HG02870 (cell line): ENCODE results near the gene PSMD12.
A peak's percentile ranks its signal among the peaks of the same experiment; 100 is the strongest.
"Not testable (repeated sequence)": the region's sequence is repeated elsewhere in the genome, so short reads cannot be mapped to it uniquely, and the experiment has no call there.

Experiments used
- ATAC-seq: cut with Tn5 transposase; IDR thresholded peaks from one replicate; pipeline ENCODE4 v1.9.1; 2021; ENCODE audit warnings: mild to moderate bottlenecking, moderate library complexity; ENCODE audit not compliant: unreplicated experiment

The PSMD12 gene

GRCh38 chr17:67315865-67316264 lies 50.5 kb downstream of the PSMD12 start:
- ATAC-seq: no peak

DNA sequence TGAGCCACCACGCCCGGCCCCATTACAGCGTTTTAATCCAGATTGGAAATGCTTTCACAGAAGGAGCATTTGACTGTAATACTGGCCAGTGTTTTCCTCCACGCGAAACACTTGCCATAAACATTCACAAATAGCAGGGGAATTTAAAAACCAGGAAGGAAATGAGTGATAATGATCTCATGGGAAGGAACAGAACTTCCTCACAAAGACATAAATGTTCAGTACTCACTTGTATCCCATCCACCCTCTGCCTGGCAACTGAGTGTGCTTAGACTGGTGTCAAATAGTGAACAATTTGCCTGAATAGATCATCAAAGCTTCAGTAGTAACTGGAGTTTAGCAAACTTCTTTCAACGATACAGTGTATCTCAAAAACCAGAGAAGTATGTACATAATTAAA lies 54.1 kb downstream of the PSMD12 start:
- ATAC-seq: no peak

DNA sequence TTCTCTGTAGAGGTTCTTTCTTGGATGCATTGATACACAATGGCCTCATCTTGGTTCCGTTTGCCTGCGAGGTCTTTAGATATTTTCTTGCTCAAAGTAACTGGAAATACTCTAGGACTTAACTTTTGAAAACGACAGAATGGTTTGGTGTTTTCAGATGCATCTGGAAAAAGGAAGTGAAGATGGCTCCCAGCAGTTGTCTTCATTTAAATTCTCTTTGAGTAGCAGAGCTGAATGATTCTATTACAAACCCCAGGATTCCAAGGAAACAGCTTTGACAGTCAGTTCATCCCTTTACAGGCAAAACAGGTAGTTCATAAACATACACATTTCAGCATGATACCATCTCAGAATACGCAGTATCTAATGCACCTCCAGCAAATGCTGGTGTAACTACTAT lies 54.8 kb downstream of the PSMD12 start:
- no peak for ATAC-seq

DNA sequence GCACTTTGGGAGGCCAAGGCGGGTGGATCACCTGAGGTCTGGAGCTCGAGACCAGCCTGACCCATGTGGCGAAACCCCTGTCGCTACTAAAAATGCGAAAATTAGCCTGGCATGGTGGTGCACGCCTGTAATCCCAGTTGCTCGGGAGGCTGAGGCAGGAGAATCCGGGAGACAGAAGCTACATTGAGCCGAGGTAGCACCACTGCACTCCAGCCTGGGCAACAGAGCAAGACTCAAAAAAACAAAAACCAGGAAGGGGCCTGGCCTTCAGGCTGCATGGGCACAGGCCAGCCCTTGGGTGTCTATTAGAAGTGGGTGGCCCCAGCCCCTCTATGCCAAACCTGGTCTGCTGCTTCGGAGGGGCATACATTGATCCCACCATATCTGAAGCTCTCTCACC lies 56.0 kb downstream of the PSMD12 start:
- ATAC-seq: no peak

DNA sequence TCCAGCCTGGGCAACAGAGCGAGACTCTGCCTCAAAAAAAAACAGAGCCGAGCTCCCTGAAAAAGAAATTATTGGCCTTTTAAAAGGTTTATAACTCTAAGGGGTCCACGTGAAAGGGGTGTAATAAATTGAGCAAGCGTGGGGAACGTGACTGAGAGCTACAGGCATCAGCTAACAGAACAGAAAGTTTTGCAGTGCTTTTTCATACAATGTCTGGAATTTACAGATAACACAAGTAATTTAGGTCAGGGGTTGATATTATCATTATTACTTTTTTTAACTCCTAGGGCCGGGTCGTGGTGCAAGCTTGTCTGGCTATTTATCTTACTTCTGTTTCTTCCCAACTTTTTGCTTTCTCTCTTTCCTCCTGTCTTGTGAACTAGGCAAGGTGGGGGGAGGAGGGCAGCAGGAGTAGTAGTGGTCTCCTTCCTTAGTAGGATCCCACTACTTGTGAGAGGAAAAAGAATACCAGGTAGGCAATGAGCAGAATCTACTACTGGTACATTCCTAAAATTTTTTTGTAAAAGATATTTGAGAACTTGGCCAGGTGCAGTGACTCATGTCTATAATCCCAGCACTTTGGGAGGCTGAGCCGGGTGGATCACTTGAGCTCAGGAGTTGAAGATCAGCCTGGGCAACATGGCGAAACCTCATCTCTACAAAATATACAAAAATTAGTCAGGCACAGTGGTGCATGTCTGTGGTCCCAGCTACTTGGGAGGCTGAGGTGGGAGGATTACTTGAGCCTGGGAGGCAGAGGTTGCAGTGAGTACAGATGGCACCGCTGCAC lies 60.7 kb downstream of the PSMD12 start:
- ATAC-seq: not testable (repeated sequence)

- ATAC-seq: no peak
Measured at GRCh38 chr17:67297454-67297960, 68.9 kb downstream of the PSMD12 start.

DNA sequence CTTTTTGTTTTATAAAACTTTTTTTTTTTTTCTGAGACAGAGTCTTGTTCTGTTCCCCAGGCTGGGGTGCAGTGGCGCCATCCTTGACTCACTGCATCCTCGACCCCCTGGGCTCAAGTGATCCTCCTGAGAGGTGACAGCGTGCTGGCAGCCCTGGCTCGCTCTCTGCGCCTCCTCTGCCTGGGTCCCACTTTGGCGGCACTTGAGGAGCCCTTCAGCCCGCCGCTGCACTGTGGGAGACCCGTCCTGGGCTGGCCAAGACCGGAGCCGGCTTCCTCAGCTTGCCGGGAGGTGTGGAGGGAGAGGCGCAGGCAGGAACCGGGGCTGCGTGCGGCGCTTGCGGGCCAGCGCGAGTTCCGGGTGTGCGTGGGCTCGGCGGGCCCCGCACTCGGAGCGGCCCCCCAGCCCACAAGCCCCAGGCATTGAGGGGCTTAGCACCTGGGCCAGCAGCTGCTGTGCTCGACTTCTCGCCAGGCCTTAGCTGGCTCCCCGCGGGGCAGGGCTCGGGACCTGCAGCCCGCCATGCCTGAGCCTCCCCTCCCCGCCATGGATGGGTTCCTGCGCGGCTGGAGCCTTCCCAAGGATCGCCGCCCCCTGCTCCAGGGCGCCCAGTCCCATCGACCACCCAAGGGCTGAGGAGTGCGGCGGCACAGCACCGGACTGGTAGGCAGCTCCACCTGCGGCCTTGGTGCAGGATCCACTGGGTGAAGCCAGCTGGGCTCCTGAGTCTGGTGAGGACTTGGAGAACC lies 71.8 kb downstream of the PSMD12 start:
- no peak for ATAC-seq

DNA sequence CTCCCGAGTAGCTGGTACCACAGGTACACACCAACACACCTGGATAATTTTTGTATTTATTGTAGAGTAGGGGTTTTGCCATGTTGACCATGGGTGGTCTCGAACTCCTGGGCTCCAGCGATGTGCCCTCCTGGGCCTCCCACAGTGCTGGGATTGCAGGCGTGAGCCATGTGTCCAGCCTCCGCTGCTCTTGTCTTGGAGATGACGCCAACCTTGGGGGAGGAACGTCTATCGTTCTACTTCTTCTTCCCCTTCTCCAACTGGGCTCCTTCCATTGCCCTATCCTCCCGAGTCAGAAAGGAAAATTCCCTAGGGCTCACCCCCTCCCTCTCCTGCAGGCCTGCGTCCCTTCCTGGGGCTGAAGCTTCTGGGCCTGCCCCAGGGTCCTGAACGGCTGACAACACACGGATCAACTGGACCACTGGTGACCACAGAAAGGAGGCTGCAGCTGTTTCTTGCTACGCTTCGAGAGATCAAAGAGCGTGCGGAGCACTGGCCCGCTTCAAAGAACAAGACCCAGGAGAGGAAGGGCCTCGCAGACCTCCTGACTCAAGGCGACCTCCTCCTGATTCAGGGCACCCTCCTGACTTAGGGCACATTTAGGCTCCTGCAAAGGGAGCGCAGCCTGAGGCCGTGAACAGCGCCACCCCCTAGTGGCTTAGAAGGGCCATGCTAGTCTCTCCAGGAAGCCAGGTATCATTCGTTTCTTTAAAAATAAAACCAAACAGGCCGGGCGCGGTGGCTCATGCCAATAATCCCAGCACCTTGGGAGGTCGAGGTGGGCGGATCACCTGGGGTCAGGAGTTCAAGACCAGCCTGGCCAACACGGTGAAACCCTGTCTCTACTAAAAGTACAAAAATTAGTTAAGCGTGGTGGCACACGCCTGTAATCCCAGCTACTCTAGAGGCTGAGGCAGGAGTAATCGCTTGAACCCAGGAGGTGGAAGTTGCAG lies 72.8 kb downstream of the PSMD12 start:
- peak; percentile 83 for ATAC-seq

DNA sequence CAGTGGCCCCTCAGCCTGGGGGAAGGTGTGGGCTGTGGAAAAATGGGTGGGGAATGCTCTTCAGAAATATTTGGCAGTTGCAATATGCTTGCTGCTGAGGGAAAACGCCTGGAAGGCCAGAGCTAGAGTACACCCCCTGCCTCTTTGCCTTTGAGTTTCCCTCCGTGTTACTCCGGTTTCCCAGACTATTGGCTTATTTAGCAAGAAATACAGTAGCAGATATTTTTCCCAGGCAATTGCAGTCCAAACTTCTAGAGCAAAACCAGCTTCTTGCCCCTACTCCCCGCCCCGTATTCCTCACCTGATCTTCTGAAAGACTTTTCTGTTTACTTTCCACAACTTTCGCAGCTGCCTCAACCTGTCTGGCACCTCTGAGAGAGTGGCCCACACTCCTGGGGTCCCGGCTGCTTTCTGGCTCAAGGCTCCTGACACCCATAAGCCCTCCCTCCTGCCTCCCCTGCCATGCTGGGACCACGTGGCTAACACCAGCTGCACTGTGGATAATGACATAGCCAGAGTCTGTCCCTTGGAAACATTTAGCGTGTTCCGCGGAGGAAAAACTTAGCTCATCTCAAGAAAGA lies 75.6 kb downstream of the PSMD12 start:
- ATAC-seq: no peak

DNA sequence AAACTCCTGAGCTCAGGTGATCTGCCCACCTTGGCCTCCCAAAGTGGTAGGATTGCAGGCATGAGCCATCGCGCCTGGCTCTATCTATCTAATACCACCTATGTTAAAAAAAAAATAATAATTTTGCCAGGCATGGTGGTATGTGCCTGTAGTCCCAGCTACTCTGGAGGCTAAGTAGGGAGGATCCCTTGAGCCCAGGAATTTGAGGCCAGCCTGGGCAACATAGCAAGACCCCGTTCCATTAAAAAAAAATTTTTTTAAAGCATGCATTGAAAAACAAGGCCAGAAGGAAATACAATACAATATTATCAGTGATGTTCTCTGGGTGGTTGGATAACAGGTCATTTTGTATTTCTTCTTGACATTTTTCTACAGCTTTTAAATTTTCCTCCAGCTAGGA lies 76.1 kb downstream of the PSMD12 start:
- no peak for ATAC-seq

DNA sequence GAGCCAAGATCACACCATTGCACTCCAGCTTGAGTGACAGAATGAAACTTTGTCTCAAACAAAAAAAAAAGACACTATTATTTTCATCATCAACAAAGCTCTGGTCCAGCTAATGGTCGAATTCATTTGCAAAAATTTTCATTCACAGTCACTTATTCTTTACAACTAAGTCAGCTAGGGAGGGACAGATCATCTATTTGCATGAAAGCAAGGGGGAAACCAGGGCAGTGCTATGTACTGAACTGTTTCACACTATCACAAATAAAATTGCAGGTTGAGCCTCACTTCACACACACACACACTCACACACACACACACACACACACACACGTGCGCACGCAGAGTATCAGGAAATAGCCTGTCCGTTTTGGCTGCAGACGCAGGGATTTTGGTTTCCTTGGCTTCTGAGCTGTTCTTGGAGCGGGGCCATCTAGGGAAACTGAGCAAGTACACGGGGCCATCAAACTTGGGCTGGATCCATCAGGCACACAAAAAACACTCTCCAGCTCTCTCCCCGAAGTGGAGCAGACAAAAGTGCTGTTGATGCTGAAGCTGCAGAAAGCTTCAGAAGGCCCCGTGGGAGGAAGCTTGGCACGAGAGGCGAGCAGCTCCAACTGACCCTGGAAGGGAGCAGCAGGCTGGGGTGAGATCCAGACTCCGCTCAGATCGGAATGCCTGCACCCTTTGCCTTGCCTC lies 77.0 kb downstream of the PSMD12 start:
- ATAC-seq: no peak
